ENCODE measurements around the gene ANKRD52.

The ANKRD52 gene

GRCh38 chr12:56223571-56224101 lies 34.5 kb downstream of the ANKRD52 start:
- H3K27me3 ChIP-seq (ENCODE audit: insufficient read depth, low read length, poor library complexity) = no peaks in the 10 kb centered on the region
- DNase-seq (no peak), ATAC-seq (ENCODE audit: insufficient read depth, low read depth) (no peak; the same call in 2 of the 3 replicates)
- H3K4me2 ChIP-seq (ENCODE audit: insufficient read depth, low read length) = peak overlapping the region; percentile 97
- no peak for TF ChIP-seq EZH2 (IDR thresholded peaks at IDR 0.05; ENCODE audit: borderline replicate concordance, low read depth, low read length, severe bottlenecking)
- TF ChIP-seq, protein P1, sequence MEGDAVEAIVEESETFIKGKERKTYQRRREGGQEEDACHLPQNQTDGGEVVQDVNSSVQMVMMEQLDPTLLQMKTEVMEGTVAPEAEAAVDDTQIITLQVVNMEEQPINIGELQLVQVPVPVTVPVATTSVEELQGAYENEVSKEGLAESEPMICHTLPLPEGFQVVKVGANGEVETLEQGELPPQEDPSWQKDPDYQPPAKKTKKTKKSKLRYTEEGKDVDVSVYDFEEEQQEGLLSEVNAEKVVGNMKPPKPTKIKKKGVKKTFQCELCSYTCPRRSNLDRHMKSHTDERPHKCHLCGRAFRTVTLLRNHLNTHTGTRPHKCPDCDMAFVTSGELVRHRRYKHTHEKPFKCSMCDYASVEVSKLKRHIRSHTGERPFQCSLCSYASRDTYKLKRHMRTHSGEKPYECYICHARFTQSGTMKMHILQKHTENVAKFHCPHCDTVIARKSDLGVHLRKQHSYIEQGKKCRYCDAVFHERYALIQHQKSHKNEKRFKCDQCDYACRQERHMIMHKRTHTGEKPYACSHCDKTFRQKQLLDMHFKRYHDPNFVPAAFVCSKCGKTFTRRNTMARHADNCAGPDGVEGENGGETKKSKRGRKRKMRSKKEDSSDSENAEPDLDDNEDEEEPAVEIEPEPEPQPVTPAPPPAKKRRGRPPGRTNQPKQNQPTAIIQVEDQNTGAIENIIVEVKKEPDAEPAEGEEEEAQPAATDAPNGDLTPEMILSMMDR (IDR thresholded peaks at IDR 0.05; ENCODE audit: borderline replicate concordance, extremely low read depth, low read length, poor library complexity, severe bottlenecking) = no peak
- peaks cover 52% of the 10 kb centered on the region for H3K79me2 ChIP-seq (ENCODE audit: insufficient read depth, low read length)
- H3K36me3 ChIP-seq (ENCODE audit: insufficient read depth, low read length) = peaks cover 17% of the 10 kb centered on the region
- peak overlapping the region; percentile 82 for H2AFZ ChIP-seq (ENCODE audit: low read depth, low read length)
- peak overlapping the region; percentile 75 for H3K27ac ChIP-seq (ENCODE audit: low read length)
- peak overlapping the region; percentile 65 for H3K9ac ChIP-seq (ENCODE audit: low read depth, low read length)
- H4K20me1 ChIP-seq (ENCODE audit: insufficient read depth, low read length) = 0 out of 2 replicates have a peak, but pooled peaks cover 3% of the 10 kb centered on the region
- H3K4me1 ChIP-seq (ENCODE audit: insufficient read depth, low read length) = peaks cover 54% of the 10 kb centered on the region
- peak overlapping the region; percentile 23 to 67; a peak in 3 of 4 replicates for H3K4me3 ChIP-seq (ENCODE audit: low read depth in 1 of 2, low read length in 2 of 2)
- no peaks in the 10 kb centered on the region for H3K9me3 ChIP-seq (ENCODE audit: insufficient read depth, low read length, severe bottlenecking)

DNA sequence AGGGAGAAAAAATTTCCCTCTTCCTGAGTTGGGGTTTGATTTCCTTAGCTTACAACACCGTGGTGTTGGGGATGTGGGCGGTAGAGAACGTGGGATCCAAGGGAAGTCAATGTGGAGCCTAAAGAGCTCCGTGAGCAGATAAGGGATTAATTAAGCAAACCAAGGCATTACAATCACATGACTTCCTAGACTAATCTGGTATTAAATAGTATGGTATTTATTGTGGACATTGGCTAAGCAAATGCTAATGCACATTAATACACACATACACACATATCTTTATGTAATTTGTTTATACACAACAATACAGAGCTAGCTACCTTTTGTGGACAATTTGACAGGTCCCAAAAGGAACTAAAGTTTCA lies 35.7 kb downstream of the ANKRD52 start:
- peaks cover 18% of the 10 kb centered on the region for H3K36me3 ChIP-seq (ENCODE audit: insufficient read depth, low read length)
- H3K79me2 ChIP-seq (ENCODE audit: insufficient read depth, low read length) = peaks cover 56% of the 10 kb centered on the region
- H3K27ac ChIP-seq (ENCODE audit: low read length) = peak overlapping the region; percentile 85
- TF ChIP-seq, protein P1 (IDR thresholded peaks at IDR 0.05; ENCODE audit: borderline replicate concordance, extremely low read depth, low read length, poor library complexity, severe bottlenecking) = no peak
- TF ChIP-seq EZH2 (IDR thresholded peaks at IDR 0.05; ENCODE audit: borderline replicate concordance, low read depth, low read length, severe bottlenecking) = no peak
- no peak for ATAC-seq (ENCODE audit: insufficient read depth, low read depth)
- peak overlapping the region; percentile 97 for H3K4me2 ChIP-seq (ENCODE audit: insufficient read depth, low read length)
- peak overlapping the region; percentile 67 for H3K9ac ChIP-seq (ENCODE audit: low read depth, low read length)
- H4K20me1 ChIP-seq (ENCODE audit: insufficient read depth, low read length) = peaks cover 4% of the 10 kb centered on the region; the same call in 1 of the 2 replicates
- no peak for DNase-seq
- H3K27me3 ChIP-seq (ENCODE audit: insufficient read depth, low read length, poor library complexity) = no peaks in the 10 kb centered on the region
- H3K9me3 ChIP-seq (ENCODE audit: insufficient read depth, low read length, severe bottlenecking) = no peaks in the 10 kb centered on the region
- peaks cover 54% of the 10 kb centered on the region for H3K4me1 ChIP-seq (ENCODE audit: insufficient read depth, low read length)
- peak overlapping the region; percentile 72 to 78; a peak in 3 of 4 replicates for H3K4me3 ChIP-seq (ENCODE audit: low read depth in 1 of 2, low read length in 2 of 2)
- H2AFZ ChIP-seq (ENCODE audit: low read depth, low read length) = peak overlapping the region; percentile 87

DNA sequence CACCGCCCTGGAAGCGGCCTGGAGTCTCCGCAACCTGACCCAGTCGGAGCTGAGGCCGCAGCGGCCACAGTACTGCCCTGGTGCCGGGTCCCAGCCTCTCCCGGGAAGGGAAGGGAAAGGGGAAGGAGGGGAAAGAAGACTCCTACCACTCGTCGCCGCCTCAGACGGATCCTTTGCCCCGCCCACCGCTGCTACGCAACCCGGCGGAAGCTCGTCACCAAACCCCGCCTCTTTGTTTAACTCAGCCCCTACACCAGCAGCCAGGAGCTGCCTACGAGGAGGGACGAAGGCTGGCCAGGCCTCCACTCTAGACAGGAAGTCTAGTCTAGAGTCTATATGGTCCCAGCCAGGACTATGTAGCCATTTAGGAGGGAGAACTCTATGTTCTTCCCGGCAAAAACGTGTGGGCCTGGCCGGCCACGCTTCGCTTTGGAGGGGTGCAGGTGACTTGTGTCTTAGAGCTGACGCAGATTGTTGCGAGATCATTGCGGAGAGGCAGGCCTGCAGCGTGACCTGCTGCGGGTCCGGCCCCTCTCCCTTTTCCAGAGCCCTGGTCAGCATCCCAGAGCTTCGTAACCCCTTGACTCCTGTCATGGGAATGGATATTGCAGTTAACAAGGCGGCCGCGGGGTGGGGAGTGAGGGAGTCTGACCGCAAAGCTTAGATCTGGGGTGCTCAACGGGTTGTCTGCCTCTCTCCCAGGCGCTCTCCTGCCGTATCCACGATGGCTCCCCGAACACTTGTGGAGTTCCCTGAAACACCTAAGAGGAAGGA lies 36.2 kb downstream of the ANKRD52 start, which contains the start of gene RNF41:
TSS of gene RNF41 (minus strand) at position 166 of the 774 bp plus-strand sequence. CDS start 7,875 bp downstream, outside the sequence.
- H3K27me3 ChIP-seq (ENCODE audit: insufficient read depth, low read length, poor library complexity) = no peaks in the 10 kb centered on the region
- H3K27ac ChIP-seq (ENCODE audit: low read length) = peak within 1 kb of the TSS; percentile 85
- TF ChIP-seq EZH2 (IDR thresholded peaks at IDR 0.05; ENCODE audit: borderline replicate concordance, low read depth, low read length, severe bottlenecking) = no peak
- TF ChIP-seq, protein P1 (IDR thresholded peaks at IDR 0.05; ENCODE audit: borderline replicate concordance, extremely low read depth, low read length, poor library complexity, severe bottlenecking) = peak; percentile 40
- H3K4me2 ChIP-seq (ENCODE audit: insufficient read depth, low read length) = peak within 1 kb of the TSS; percentile 97
- H3K36me3 ChIP-seq (ENCODE audit: insufficient read depth, low read length) = peaks cover 15% of the 10 kb centered on the region
- DNase-seq (peak; percentile 93), ATAC-seq (ENCODE audit: insufficient read depth, low read depth) (peak; percentile 77)
- no peaks in the 10 kb centered on the region for H3K9me3 ChIP-seq (ENCODE audit: insufficient read depth, low read length, severe bottlenecking)
- H4K20me1 ChIP-seq (ENCODE audit: insufficient read depth, low read length) = peaks cover 6% of the 10 kb centered on the region; the same call in 1 of the 2 replicates
- H3K9ac ChIP-seq (ENCODE audit: low read depth, low read length) = peak within 1 kb of the TSS; percentile 67
- peak within 1 kb of the TSS; percentile 87 for H2AFZ ChIP-seq (ENCODE audit: low read depth, low read length)
- H3K79me2 ChIP-seq (ENCODE audit: insufficient read depth, low read length) = peaks cover 58% of the 10 kb centered on the region
- peak within 1 kb of the TSS; percentile 72 to 78 for H3K4me3 ChIP-seq (ENCODE audit: low read depth in 1 of 2, low read length in 2 of 2)
- peaks cover 54% of the 10 kb centered on the region for H3K4me1 ChIP-seq (ENCODE audit: insufficient read depth, low read length)

Data from DND-41 (cell line).